Measurements from ENCODE around the gene BABAM2.

- no peak for TF ChIP-seq EZH2 (IDR thresholded peaks at IDR 0.05; ENCODE audit: insufficient read depth, poor library complexity, severe bottlenecking)
- no peak for TF ChIP-seq EZH2phosphoT487 (IDR thresholded peaks at IDR 0.05; ENCODE audit: insufficient read depth, low read depth)
These were observed 36.2 kb upstream of the BABAM2 start for GRCh38 chr2:27854229-27854862.
